Stimulated activated naive CD4-positive, alpha-beta T cell (primary cell): ENCODE measurements around the gene PLAGL1.
"Not testable (repeated sequence)": the region's sequence is repeated elsewhere in the genome, so short reads cannot be mapped to it uniquely, and the experiment has no call there.

Experiments used
- DNase-seq, 6 experiments: peaks; one replicate each; lab custom pipeline; 2025; lab: John Stamatoyannopoulos, UW

PLAGL1 gene

GRCh38 chr6:143937668-143937970 is 70.4 kb downstream of the PLAGL1 start:
- DNase-seq = no peak

DNA sequence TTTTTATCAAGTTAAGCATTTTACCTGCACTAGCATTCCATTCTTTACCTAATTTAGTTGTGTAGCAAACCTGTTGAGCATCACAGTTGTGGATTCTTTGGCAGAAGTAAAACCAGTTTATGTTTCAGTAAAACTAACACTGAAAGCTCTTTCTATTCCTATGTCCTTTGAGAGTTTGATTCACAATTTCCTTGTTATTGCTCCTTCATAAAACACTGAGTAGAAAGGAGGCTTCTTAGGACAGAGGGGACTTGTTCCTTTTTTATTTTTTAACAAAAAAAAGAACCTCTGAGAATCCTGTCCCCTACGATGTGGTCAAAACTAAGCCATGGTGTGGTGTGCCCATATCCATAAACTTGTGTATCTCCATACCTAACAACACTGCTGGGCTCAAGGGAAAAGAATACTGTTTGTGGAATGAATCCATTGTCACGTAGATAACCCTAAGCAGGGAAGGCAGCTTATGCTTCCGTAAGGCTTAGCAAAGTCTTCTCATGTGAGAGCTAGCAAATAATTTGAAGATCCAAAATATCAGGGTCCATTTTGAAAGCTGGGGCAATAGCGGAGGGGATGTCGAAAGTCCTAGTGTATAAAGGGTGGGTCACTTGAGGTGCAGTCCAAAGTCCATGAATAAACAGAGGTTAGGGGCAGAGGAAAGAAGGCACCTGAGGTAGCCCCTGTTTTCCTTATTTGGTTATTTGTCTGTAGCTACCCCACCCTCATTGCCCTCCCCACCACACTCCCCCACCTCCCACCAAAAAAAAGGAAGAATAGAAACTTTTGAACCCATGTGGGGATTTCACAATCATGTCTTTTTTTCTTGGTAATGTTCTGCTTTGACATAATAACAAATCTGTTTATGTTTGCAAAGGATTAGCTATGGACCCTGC is 71.0 kb downstream of the PLAGL1 start:
- no peak for DNase-seq

DNA sequence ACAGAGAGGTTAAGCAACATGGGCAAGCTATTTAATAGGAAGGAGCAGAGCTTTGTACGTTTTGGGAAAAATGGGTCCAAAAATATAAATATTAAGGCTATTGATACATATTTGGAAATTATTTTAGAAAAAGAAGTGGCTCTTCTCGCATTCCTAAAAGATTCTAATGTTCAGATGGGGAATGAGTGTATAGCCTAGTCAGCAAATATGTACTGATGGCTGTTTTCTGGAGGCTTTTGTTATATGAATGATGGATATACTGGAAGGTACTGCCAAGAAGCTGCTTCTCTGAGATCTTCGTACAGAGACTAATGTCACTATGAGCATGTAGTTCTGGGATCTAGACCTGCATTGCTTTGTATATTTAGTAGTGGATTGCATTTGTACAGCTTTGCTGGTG is 71.7 kb downstream of the PLAGL1 start:
- no peak for DNase-seq

DNA sequence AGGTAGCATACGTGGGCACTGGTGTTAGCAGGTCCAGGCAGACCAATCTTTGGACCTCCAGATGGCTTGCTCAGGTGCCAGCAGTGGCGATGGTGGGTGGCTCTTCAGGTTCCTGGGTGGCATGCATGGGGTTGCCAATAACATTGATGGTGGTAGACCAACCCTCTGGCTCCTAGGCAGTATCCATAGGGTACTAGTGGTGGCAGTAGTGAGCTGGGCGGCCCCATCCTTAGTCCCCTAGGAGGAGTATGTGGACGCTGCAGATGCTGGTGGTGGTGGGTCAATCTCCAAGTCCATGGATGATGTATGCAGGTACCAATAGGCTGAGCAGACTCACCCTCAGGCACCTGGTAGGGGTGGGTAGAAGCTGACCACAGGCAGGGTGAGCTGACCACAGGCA is 73.2 kb downstream of the PLAGL1 start:
- no peak for DNase-seq

GRCh38 chr6:143934331-143934730 is 73.7 kb downstream of the PLAGL1 start:
- DNase-seq = no peak

DNA sequence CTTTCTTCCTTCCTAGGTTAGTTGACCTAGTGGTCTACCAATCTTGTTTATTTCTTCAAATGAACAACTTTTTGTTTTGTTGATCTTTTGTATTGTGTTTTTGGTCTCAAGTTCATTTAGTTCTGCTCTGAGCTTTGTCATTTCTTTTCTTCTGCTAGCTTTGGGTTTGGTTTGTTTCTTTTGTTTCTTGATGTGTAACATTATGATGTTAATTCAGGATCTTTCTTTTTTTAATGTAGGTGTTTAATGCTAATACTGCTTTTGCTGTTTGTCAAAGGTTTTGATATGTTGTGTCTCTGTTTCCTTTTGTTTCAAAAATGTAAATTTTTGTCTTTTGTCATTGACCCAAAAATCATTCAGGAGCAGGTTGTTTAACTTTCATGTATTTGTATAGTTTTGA is 78.1 kb downstream of the PLAGL1 start:
- DNase-seq = no peak

- DNase-seq = no peak
Measured at GRCh38 chr6:143928853-143929252, 79.2 kb downstream of the PLAGL1 start.

DNA sequence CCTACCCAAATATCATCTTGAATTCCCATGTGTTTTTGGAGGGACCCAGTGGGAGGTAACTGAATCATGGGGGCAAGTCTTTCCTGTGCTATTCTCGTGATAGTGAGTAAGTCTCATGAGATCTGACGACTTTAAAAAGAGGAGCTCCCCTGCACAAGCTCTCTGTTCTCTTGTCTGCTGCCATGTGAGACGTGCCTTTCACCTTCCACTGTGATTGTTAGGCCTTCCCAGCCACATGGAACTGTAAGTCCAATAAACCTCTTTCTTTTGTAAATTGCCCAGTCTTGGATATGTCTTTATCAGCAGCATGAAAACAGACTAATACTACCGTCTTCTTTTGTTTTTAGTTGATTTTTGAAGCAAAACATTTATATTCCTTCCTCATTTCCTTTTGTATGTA is 91.0 kb downstream of the PLAGL1 start:
- not testable (repeated sequence) for DNase-seq

GRCh38 chr6:143912671-143913070 is 95.4 kb downstream of the PLAGL1 start:
- no peak for DNase-seq

DNA sequence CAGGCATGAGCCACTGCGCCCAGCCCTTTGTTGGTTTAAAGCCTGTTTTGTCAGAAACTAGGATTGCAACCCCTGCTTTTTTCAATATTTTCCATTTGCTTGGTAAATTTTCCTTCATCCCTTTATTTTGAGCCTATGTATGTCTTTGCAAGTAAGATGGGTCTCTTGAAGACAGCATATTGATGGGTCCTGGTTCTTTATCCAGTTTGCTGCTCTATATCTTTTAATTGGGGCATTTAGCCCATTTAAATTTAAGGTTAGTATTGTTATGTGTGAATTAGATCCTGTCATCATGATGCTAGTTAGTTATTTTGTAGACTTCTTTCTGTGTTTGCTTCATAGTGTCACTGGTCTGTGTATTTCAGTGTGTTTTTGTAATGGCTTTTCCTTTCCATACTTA is 97.0 kb downstream of the PLAGL1 start:
- no peak for DNase-seq

- DNase-seq = no peak
Measured at GRCh38 chr6:143902827-143903226, 105.2 kb downstream of the PLAGL1 start.

GRCh38 chr6:143901885-143902750 is 105.9 kb downstream of the PLAGL1 start:
- no peak for DNase-seq

- no peak for DNase-seq
Measured at GRCh38 chr6:143900358-143900757, 107.7 kb downstream of the PLAGL1 start.

GRCh38 chr6:143896126-143896860 is 111.8 kb downstream of the PLAGL1 start:
- no peak for DNase-seq

GRCh38 chr6:143894655-143895054 is 113.4 kb downstream of the PLAGL1 start:
- no peak for DNase-seq
